Neural progenitor cell (in vitro differentiated cells): ENCODE results near the gene UEVLD. TPM values are rescaled to one million over a fixed set of nuclear protein-coding genes. Genes with fewer than 3 reads are reported as not detected.

Experiments
- DNase-seq: peaks from one replicate; pipeline ENCODE4 v3.0.0-alpha.2; 2016; ENCODE audit warnings: low spot score
- H2AFZ ChIP-seq: fragments of 200-600 bp; sonication (generic); replicated peaks from 2 replicates; pipeline ENCODE4 v1.6.1; 2016; ENCODE audit warnings: antibody characterized with exemption
- H3F3A ChIP-seq: fragments of 200-600 bp; sonication (generic); 2 replicates; pipeline ENCODE4 v1.6.1; 2016; ENCODE audit warnings: antibody characterized with exemption, low read depth
- H3K27ac ChIP-seq: fragments of 200-600 bp; sonication (generic); 2 replicates; pipeline ENCODE4 v1.5.1; 2016; ENCODE audit warnings: mild to moderate bottlenecking
- H3K27me3 ChIP-seq: fragments of 200-600 bp; sonication (generic); 2 replicates; pipeline ENCODE4 v1.6.1; 2016; ENCODE audit warnings: mild to moderate bottlenecking, moderate library complexity
- H3K36me3 ChIP-seq: fragments of 200-600 bp; sonication (generic); 2 replicates; pipeline ENCODE4 v1.5.1; 2016
- H3K4me1 ChIP-seq: fragments of 200-600 bp; sonication (generic); 2 replicates; pipeline ENCODE4 v1.6.1; 2016; ENCODE audit warnings: mixed run types
- H3K4me2 ChIP-seq: fragments of 200-600 bp; sonication (generic); 2 replicates; pipeline ENCODE4 v1.6.1; 2016
- H3K4me3 ChIP-seq: fragments of 200-600 bp; sonication (generic); 2 replicates; pipeline ENCODE4 v1.5.1; 2016
- H3K79me2 ChIP-seq: fragments of 200-600 bp; sonication (generic); 2 replicates; pipeline ENCODE4 v1.6.1; 2016; ENCODE audit warnings: low read depth
- H3K9ac ChIP-seq: fragments of 200-600 bp; sonication (generic); 2 replicates; pipeline ENCODE4 v1.6.1; 2016
- H3K9me3 ChIP-seq: fragments of 200-600 bp; sonication (generic); 2 replicates; pipeline ENCODE4 v1.5.1; 2016; ENCODE audit warnings: low read depth
- H4K20me1 ChIP-seq: fragments of 200-600 bp; sonication (generic); 2 replicates; pipeline ENCODE4 v1.6.1; 2016; ENCODE audit warnings: low read depth
- H3K27ac Mint-ChIP-seq: 3 replicates; pipeline ENCODE4 v1.8.0; 2021; ENCODE audit warnings: mixed read lengths
- H3K27me3 Mint-ChIP-seq: 2 replicates; pipeline ENCODE4 v1.8.0; 2022; ENCODE audit warnings: low read depth, mild to moderate bottlenecking, inconsistent platforms, moderate library complexity, mixed read lengths; ENCODE audit not compliant: insufficient read depth
- H3K36me3 Mint-ChIP-seq: 3 replicates; pipeline ENCODE4 v1.8.0; 2021; ENCODE audit warnings: mixed read lengths
- H3K4me1 Mint-ChIP-seq: 3 replicates; pipeline ENCODE4 v1.8.0; 2021; ENCODE audit warnings: mixed read lengths
- H3K4me3 Mint-ChIP-seq: 3 replicates; pipeline ENCODE4 v1.8.0; 2021; ENCODE audit warnings: mild to moderate bottlenecking, moderate library complexity, mixed read lengths
- H3K9me3 Mint-ChIP-seq: 3 replicates; pipeline ENCODE4 v1.8.0; 2020; ENCODE audit warnings: mixed read lengths
- CTCF ChIP-seq: fragments of 200-600 bp; sonication (generic); IDR thresholded peaks from 2 replicates; pipeline ENCODE4 v1.5.1; 2017; ENCODE audit warnings: antibody characterized with exemption, mild to moderate bottlenecking
- EZH2 ChIP-seq: fragments of 200-600 bp; sonication (generic); IDR thresholded peaks from 2 replicates; pipeline ENCODE4 v1.6.1; 2017; ENCODE audit warnings: antibody characterized with exemption, mild to moderate bottlenecking, moderate library complexity
- EZH2phosphoT487 ChIP-seq: fragments of 200-600 bp; sonication (generic); IDR thresholded peaks from 2 replicates; pipeline ENCODE4 v1.6.1; 2017; ENCODE audit warnings: antibody characterized with exemption
- total RNA-seq: library from RNA; depleted of rRNA; stranded (reverse); fragments of >200 nt; gene quantifications from 2 replicates; pipeline ENCODE4 v1.2.3, GENCODE V29; 2015; ENCODE audit warnings: low replicate concordance

The UEVLD gene
- total RNA-seq, 1 donor from 2014 or later = 20.4 TPM

GRCh38 chr11:18632841-18633240, 44.3 kb upstream of the UEVLD start:
- no peak overlapping the region for H3K27ac Mint-ChIP-seq
- no peaks in the 10 kb centered on the region for H3K9me3 Mint-ChIP-seq
- Histone ChIP-seq H3K4me2 (peak overlapping the region; percentile 94), H3K9ac (peak overlapping the region; percentile 91), H3K27ac (no peak overlapping the region), H3K79me2 (peaks cover 62% of the 10 kb centered on the region), H4K20me1 (peaks cover 6% of the 10 kb centered on the region), H3K9me3 (no peaks in the 10 kb centered on the region), H3K4me1 (no peaks in the 10 kb centered on the region), H3K27me3 (no peaks in the 10 kb centered on the region), H3K4me3 (peak overlapping the region; percentile 96), H2AFZ (no peak overlapping the region), H3F3A (no peaks in the 10 kb centered on the region), H3K36me3 (no peaks in the 10 kb centered on the region)
- peak overlapping the region; percentile 100 for H3K4me3 Mint-ChIP-seq
- no peak for DNase-seq
- H3K27me3 Mint-ChIP-seq = peaks cover 4% of the 10 kb centered on the region
- H3K36me3 Mint-ChIP-seq = no peaks in the 10 kb centered on the region
- H3K4me1 Mint-ChIP-seq = peaks cover 17% of the 10 kb centered on the region
- no peak for TF ChIP-seq CTCF
- TF ChIP-seq EZH2phosphoT487 = no peak
- no peak for TF ChIP-seq EZH2

GRCh38 chr11:18624161-18624560, 35.6 kb upstream of the UEVLD start:
- H3K27ac Mint-ChIP-seq = no peak overlapping the region
- no peaks in the 10 kb centered on the region for H4K20me1 ChIP-seq
- peaks cover 97% of the 10 kb centered on the region for H3K79me2 ChIP-seq

GRCh38 chr11:18623707-18624106, 35.2 kb upstream of the UEVLD start:
- no peak overlapping the region for H3K27ac ChIP-seq
- Mint-ChIP-seq H3K36me3 (peaks cover 3% of the 10 kb centered on the region), H3K27ac (no peak overlapping the region), H3K4me1 (no peaks in the 10 kb centered on the region), H3K9me3 (no peaks in the 10 kb centered on the region), H3K27me3 (no peaks in the 10 kb centered on the region), H3K4me3 (no peak overlapping the region)
- no peaks in the 10 kb centered on the region for H3K9me3 ChIP-seq
- no peaks in the 10 kb centered on the region for H3F3A ChIP-seq
- H2AFZ ChIP-seq = no peak overlapping the region
- no peak for DNase-seq
- no peaks in the 10 kb centered on the region for H3K4me1 ChIP-seq
- H3K36me3 ChIP-seq = no peaks in the 10 kb centered on the region
- no peak overlapping the region for H3K4me2 ChIP-seq
- H3K4me3 ChIP-seq = no peak overlapping the region
- H4K20me1 ChIP-seq = no peaks in the 10 kb centered on the region
- no peak overlapping the region for H3K9ac ChIP-seq
- TF ChIP-seq EZH2 = no peak
- no peak for TF ChIP-seq EZH2phosphoT487
- TF ChIP-seq CTCF = no peak
- peaks cover 97% of the 10 kb centered on the region for H3K79me2 ChIP-seq
- no peaks in the 10 kb centered on the region for H3K27me3 ChIP-seq

More at GRCh38 chr11:18624161-18624560, 35.6 kb upstream of the UEVLD start:
- no peak overlapping the region for H2AFZ ChIP-seq
- H3K27me3 Mint-ChIP-seq = no peaks in the 10 kb centered on the region
- H3K36me3 Mint-ChIP-seq = peaks cover 3% of the 10 kb centered on the region
- no peaks in the 10 kb centered on the region for H3K27me3 ChIP-seq
- H3K9me3 Mint-ChIP-seq = no peaks in the 10 kb centered on the region
- H3K4me3 Mint-ChIP-seq = no peak overlapping the region
- no peak for DNase-seq
- no peaks in the 10 kb centered on the region for H3K36me3 ChIP-seq
- H3K4me2 ChIP-seq = no peak overlapping the region
- no peak for TF ChIP-seq CTCF
- TF ChIP-seq EZH2 = no peak
- TF ChIP-seq EZH2phosphoT487 = no peak
- H3K4me3 ChIP-seq = no peak overlapping the region
- no peaks in the 10 kb centered on the region for H3K4me1 Mint-ChIP-seq
- no peaks in the 10 kb centered on the region for H3K4me1 ChIP-seq
- H3K27ac ChIP-seq = no peak overlapping the region
- H3F3A ChIP-seq = no peaks in the 10 kb centered on the region
- no peak overlapping the region for H3K9ac ChIP-seq
- H3K9me3 ChIP-seq = no peaks in the 10 kb centered on the region
